Measurements from ENCODE around the gene FBXL4. TPM values are rescaled to one million over a fixed set of nuclear protein-coding genes. Genes with fewer than 3 reads are reported as not detected.

Gene FBXL4
- total RNA-seq (2022; extraction: Qiagen RNA extraction; ENCODE audit: low read depth), result 5.2 to 8.3 TPM (median 6.4 TPM) in 5 replicates

DNA sequence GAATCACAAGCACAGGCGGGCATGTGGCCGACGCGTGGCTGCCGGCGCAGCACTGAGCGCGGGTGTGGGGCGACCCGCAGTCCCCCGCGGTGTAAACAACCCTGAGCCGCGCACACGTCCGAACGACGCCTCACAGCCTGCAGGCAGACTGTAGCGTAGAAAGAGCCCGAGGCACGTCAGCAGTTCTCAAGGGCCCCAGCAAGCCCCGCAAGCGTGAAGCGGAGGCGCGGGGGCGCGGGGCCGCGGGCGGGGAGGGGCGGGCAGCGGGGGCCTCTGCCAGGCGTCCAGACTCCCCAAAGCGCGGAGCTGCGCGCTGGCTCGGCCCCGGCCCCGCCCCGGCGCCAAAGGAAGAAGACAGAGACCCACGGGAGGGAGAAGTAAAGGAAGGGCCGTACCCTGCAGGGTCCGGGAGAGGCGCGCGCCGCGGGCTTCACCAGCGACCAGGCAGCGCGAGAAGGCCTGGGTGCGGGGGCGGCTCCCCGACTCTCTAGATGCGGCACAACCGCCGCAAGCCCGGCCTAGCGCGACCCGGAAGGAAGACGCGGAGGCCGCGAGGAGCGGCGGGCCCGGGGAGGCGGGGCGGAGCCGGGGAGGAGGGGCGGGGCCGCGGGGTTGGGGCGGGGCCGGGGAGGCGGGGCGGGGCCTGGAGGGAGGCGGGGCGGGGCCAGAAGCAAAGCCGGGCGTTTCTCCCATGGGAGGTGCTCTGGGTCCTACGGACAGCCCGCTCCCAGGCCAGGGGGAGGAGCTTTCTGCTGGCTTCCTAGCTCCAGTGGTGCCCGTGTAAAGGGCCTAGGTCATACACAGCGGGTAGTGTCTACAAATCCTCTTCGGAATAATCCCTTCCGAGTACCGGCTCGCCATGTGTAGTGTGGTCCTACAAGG lies at the start of gene FBXL4:
Gene FBXL4, minus strand, starts transcription at position 536 of the 882 bp plus-strand sequence. CDS start 20,958 bp downstream, outside the sequence.

DNA sequence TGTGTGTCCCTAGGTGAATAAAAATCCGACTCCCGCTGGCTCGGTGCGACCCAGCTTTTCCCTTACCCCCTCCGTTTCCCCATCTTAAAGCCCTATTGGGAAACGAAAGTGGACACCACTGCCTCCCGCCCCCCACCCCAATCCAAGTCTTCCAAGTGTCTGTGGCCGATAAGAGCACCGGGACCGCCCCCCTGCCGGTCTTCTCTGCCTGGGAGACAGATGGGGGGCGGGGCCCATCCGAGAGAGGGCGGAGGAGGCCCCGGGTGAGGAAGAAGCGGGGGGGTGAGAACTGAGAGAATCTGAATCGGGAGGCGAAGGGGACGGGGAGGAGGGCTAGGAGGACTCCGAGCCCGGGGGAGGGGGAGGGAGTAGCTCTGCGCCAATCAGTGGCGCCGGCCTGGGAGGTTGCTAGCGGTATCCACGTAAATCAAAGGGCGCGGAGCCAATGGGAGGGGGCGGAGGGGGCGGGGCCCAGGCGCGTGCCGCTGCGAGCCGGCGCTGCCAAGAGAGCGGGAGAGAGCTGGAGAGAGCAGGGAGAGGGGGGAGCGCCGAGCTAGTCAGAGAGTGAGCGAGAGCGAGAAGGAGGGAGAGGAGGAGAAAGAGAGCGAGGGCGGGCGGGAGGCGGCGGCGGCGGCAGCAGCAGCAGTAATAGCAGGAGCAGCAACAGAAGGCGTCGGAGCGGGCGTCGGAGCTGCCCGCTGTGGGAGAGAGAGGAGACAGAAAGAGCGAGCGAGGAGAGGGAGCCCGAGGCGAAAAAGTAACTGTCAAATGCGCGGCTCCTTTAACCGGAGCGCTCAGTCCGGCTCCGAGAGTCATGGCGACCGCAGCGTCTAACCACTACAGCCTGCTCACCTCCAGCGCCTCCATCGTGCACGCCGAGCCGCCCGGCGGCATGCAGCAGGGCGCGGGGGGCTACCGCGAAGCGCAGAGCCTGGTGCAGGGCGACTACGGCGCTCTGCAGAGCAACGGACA lies 113.4 kb downstream of the FBXL4 start, which contains the start of gene POU3F2:
Gene POU3F2, plus strand, starts transcription at position 515 of the 972 bp plus-strand sequence. Its CDS starts 300 bp downstream, at position 815.

Other genes starting within 250 kb of the FBXL4 start
- gene POU3F2, start 113.4 kb downstream of the FBXL4 start, total RNA-seq (2022; extraction: Qiagen RNA extraction; ENCODE audit: low read depth), result 0.06 TPM in 1 of 5 replicates, not detected in the others

Measured in A549 treated with ZK216348 at 1 μM for 4 hours (cell line).